K562 (cell line): Measurements from ENCODE around the gene STAM2. TPM values are rescaled to one million over a fixed set of nuclear protein-coding genes. Genes with fewer than 3 reads are reported as not detected.

Experiments used
- BRCA1 ChIP-seq, 2 experiments: fragments of 450-650 bp in 1 of 2; sonication (generic) in 1 of 2; formaldehyde crosslinking in 1 of 2; IDR thresholded peaks; 2 replicates each; pipeline versions ENCODE4 v1.5.0 to v1.6.1; 2017 to 2020; ENCODE audit warnings: mild to moderate bottlenecking in 1 of 2, missing genetic modification reagents in 1 of 2
- CEBPZ ChIP-seq: fragments of 150-350 bp; IDR thresholded peaks from 2 replicates; pipeline ENCODE4 v1.6.1; 2014; ENCODE audit warnings: low read depth, mild to moderate bottlenecking, low read length, borderline replicate concordance
- CTCFL ChIP-seq: IDR thresholded peaks from 2 replicates; pipeline ENCODE4 v1.6.1; 2011; ENCODE audit warnings: borderline replicate concordance, low read depth, mild to moderate bottlenecking, moderate library complexity, low read length; ENCODE audit not compliant: insufficient read depth, poor library complexity, severe bottlenecking
- DNMT1 ChIP-seq: fragments of 450-650 bp; IDR thresholded peaks from 2 replicates; pipeline ENCODE4 v1.6.1; 2016; ENCODE audit warnings: antibody characterized with exemption, mild to moderate bottlenecking
- E4F1 ChIP-seq: fragments of 250-450 bp; sonication (Bioruptor Pico); IDR thresholded peaks from 2 replicates; pipeline ENCODE4 v1.5.0; 2021; ENCODE audit warnings: mild to moderate bottlenecking, borderline replicate concordance
- ELF1 ChIP-seq: fragments of 200-800 bp; sonication (Bioruptor generic); IDR thresholded peaks from 2 replicates; pipeline ENCODE4 v1.6.1; 2016; ENCODE audit warnings: missing genetic modification characterization, missing compliant biosample characterization
- EWSR1 ChIP-seq: fragments of 450-650 bp; IDR thresholded peaks from 2 replicates; pipeline ENCODE4 v1.6.1; 2018; ENCODE audit warnings: borderline replicate concordance, mild to moderate bottlenecking, low read depth, moderate library complexity; ENCODE audit not compliant: partially characterized antibody
- HMG20B ChIP-seq: fragments of 250-450 bp; sonication (Bioruptor Pico); IDR thresholded peaks from 2 replicates; pipeline ENCODE4 v1.5.0; 2021; ENCODE audit warnings: mild to moderate bottlenecking
- JUND ChIP-seq, 2 experiments: IDR thresholded peaks; 2 replicates in 1 of 2; 3 replicates in 1 of 2; pipeline ENCODE4 v1.6.1; 2011; ENCODE audit warnings: borderline replicate concordance in 2 of 2, low read depth in 2 of 2, low read length in 2 of 2, improper control_type of control experiment in 1 of 2, missing biosample characterization in 1 of 2, missing genetic modification characterization in 1 of 2, missing genetic modification reagents in 1 of 2
- MTF1 ChIP-seq: fragments of 250-450 bp; sonication (Bioruptor Pico); IDR thresholded peaks from 2 replicates; pipeline ENCODE4 v1.9.0; 2021; ENCODE audit warnings: moderate library complexity, mild to moderate bottlenecking, inconsistent platforms, borderline replicate concordance
- NR1H2 ChIP-seq: sonication (generic); formaldehyde crosslinking; IDR thresholded peaks from 2 replicates; pipeline ENCODE4 v1.4.0; 2020; ENCODE audit warnings: mild to moderate bottlenecking, missing genetic modification reagents
- RAD51 ChIP-seq: fragments of 450-650 bp; IDR thresholded peaks from 2 replicates; pipeline ENCODE4 v1.7.1; 2016; ENCODE audit warnings: low read depth, mild to moderate bottlenecking, borderline replicate concordance
- SPI1 ChIP-seq: IDR thresholded peaks from 2 replicates; pipeline ENCODE4 v1.6.1; 2011; ENCODE audit warnings: low read depth, low read length, control low read depth, borderline replicate concordance
- TEAD1 ChIP-seq, 2 experiments: fragments of 450-650 bp in 1 of 2; sonication (generic) in 1 of 2; formaldehyde crosslinking; IDR thresholded peaks; 2 replicates each; pipeline versions ENCODE4 v1.4.0 to v1.8.0; 2020 to 2022; ENCODE audit warnings: mild to moderate bottlenecking in 2 of 2, missing genetic modification reagents in 1 of 2
- ZFPM2 ChIP-seq: fragments of 250-450 bp; sonication (Bioruptor Pico); IDR thresholded peaks from 2 replicates; pipeline ENCODE4 v1.5.1; 2022; ENCODE audit warnings: mild to moderate bottlenecking
- ZNF75A ChIP-seq: fragments of 450-650 bp; formaldehyde crosslinking; IDR thresholded peaks from 2 replicates; pipeline ENCODE4 v1.4.0; 2020; ENCODE audit warnings: mild to moderate bottlenecking
- ZNF76 ChIP-seq: fragments of 250-450 bp; sonication (Bioruptor Pico); IDR thresholded peaks from 2 replicates; pipeline ENCODE4 v1.4.0; 2020; ENCODE audit warnings: mild to moderate bottlenecking, moderate library complexity, borderline replicate concordance
- polyA plus RNA-seq, 8 experiments: library from polyadenylated mRNA; depleted of rRNA in 4 of 8; stranded (reverse) in 5 of 8; unstranded in 3 of 8; fragments of >200 nt; fragmentation: Nextera tagmentation in 2 of 8; fragmentation: Illumina TruSeq in 1 of 8; extraction: Ambion mirVana in 2 of 8; extraction: Trizol in 1 of 8; gene quantifications; 2 replicates each; pipeline versions ENCODE4 v1.2.1 to v1.2.3, GENCODE V29; 2011 to 2014; ENCODE audit warnings: inconsistent platforms in 1 of 8, missing spikeins in 1 of 8
- total RNA-seq, 7 experiments: library from RNA; depleted of rRNA in 6 of 7; stranded (reverse); fragments of >200 nt in 6 of 7; fragmentation: Illumina TruSeq in 2 of 7; extraction: Trizol in 2 of 7; gene quantifications; 2 replicates each; pipeline versions ENCODE4 v1.2.1 to v1.2.3, GENCODE V29; 2011 to 2021; ENCODE audit warnings: low replicate concordance in 1 of 7

The STAM2 gene
- total and polyA plus RNA-seq, 9 of the 15 experiments (the other 6 are each of a cell fraction or from before 2014, with no cell fraction given): 4.5 to 13.9 (median 8.7) TPM

- TF ChIP-seq CEBPZ (no peak), E4F1 (CRISPR knock-in tag) (no peak), ZNF75A (no peak), ZFPM2 (CRISPR knock-in tag) (no peak), EWSR1 (no peak), DNMT1 (no peak), ZNF76 (CRISPR knock-in tag) (peak; percentile 73; the same call in 1 of the 2 replicates), MTF1 (CRISPR knock-in tag) (no peak), TEAD1 (CRISPR knock-in tag; IDR thresholded peaks at IDR 0.05) (peak in 1 of 2 experiments; percentile 70; a peak in 2 of 4 replicates), NR1H2 (CRISPR knock-in tag) (peak; percentile 90; the same call in 1 of the 2 replicates), RAD51 (no peak), JUND (IDR thresholded peaks at IDR 0.05; ENCODE audit: borderline replicate concordance, low read depth, low read length) (peak; percentile 39; the same call in 1 of the 2 replicates), JUND (tag; IDR thresholded peaks at IDR 0.05; ENCODE audit: borderline replicate concordance, low read depth, low read length) (peak; percentile 20; the same call in 1 of the 3 replicates), CTCFL (peak; percentile 89), ELF1 (peak; percentile 99), BRCA1 (IDR thresholded peaks at IDR 0.05) (no peak), BRCA1 (CRISPR knock-in tag; IDR thresholded peaks at IDR 0.05) (no peak), HMG20B (CRISPR knock-in tag) (no peak), SPI1 (peak; percentile 60; the same call in 1 of the 2 replicates)
These were observed at the start of gene STAM2 (continued) for GRCh38 chr2:152175368-152176112.
